Brain (organoid and tissue), 1 donor: ENCODE results near the gene OR4F17. TPM values are rescaled to one million over a fixed set of nuclear protein-coding genes. Genes with fewer than 3 reads are reported as not detected.

Source experiments
- polyA plus RNA-seq: library from polyadenylated mRNA; stranded (reverse); fragments of 350-450 nt; fragmentation: Illumina TruSeq; extraction: RNeasy Lipid Tissue Mini Kit (QIAGEN cat#74804); gene quantifications from one replicate; pipeline ENCODE4 v1.2.3, GENCODE V29; 2015; ENCODE audit warnings: low read depth, low replicate concordance; ENCODE audit not compliant: insufficient read depth

Gene OR4F17
- polyA plus RNA-seq, 1 donor from 2014 or later: not detected

Other genes starting within 250 kb of the OR4F17 start
- gene PLPP2, start 184.3 kb downstream of the OR4F17 start, polyA plus RNA-seq: 90.8 TPM
- gene MIER2, start 237.7 kb downstream of the OR4F17 start, polyA plus RNA-seq: 35.0 TPM